ENCODE data around the gene PGK1. TPM values are rescaled to one million over a fixed set of nuclear protein-coding genes. Genes with fewer than 3 reads are reported as not detected.

PGK1 gene
- total RNA-seq, 1 experiment from 2014 or later: 432 TPM

GRCh38 chrX:78168065-78168464 is 64.0 kb downstream of the PGK1 start:
- DNase-seq (ENCODE audit: low spot score): no peak

Other genes with a start within 250 kb of the PGK1 start
- gene MAGT1, start 208.8 kb upstream of the PGK1 start, total RNA-seq (2014; rRNA removed; shearing (Covaris generic)): 69.3 and 71.0 TPM in 2 replicates
- gene COX7B, start 204.8 kb upstream of the PGK1 start, total RNA-seq (2014; rRNA removed; shearing (Covaris generic)): 721 and 828 TPM in 2 replicates
- gene ATP7A, start 193.6 kb upstream of the PGK1 start, total RNA-seq (2014; rRNA removed; shearing (Covaris generic)): 8.7 and 9.0 TPM in 2 replicates
- gene PGAM4, start 134.6 kb upstream of the PGK1 start, total RNA-seq (2014; rRNA removed; shearing (Covaris generic)): not detected in 2 replicates
- gene TAF9B, start 35.4 kb downstream of the PGK1 start, total RNA-seq (2014; rRNA removed; shearing (Covaris generic)): 55.8 and 62.1 TPM in 2 replicates
- gene CYSLTR1, start 223.4 kb downstream of the PGK1 start, total RNA-seq (2014; rRNA removed; shearing (Covaris generic)): not detected in 2 replicates